ENCODE data around the gene ARHGAP15. TPM values are rescaled to one million over a fixed set of nuclear protein-coding genes. Genes with fewer than 3 reads are reported as not detected.

ARHGAP15 gene
- total RNA-seq, 2 donors from 2014 or later = 12.0 to 23.2 TPM

- intact Hi-C loops (cut with DNase I) = no loop called here
- DNase-seq (ENCODE audit: low spot score) = no peak
Measured at GRCh38 chr2:143417428-143417827, 288.2 kb downstream of the ARHGAP15 start.

DNA sequence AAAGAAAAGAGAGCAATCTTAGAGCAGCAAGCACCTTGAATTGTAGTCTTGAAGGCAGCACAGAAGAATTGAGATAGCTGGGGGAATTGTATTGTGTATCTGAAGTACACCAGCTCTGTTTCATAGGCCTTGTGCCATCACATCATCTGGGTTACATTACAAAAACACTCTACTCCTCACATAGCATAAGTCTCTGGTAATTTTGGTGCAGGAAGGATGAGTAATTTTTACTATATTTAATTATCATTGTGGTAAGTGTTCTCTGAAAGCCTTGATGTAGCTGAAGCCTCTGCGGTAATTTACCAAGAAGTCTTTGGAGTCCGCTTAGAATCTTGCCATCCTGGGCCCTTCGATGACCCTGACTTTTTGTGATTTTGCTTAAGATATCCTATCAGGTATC lies 291.1 kb downstream of the ARHGAP15 start:
- no peak for DNase-seq (ENCODE audit: low spot score)
- intact Hi-C loops (cut with DNase I) = no loop called here

GRCh38 chr2:143422681-143423080 lies 293.5 kb downstream of the ARHGAP15 start:
- intact Hi-C loops (cut with DNase I) = no loop called here
- DNase-seq (ENCODE audit: low spot score) = no peak

GRCh38 chr2:143425896-143426295 lies 296.7 kb downstream of the ARHGAP15 start:
- intact Hi-C loops (cut with DNase I) = no loop called here
- DNase-seq (ENCODE audit: low spot score) = no peak

DNA sequence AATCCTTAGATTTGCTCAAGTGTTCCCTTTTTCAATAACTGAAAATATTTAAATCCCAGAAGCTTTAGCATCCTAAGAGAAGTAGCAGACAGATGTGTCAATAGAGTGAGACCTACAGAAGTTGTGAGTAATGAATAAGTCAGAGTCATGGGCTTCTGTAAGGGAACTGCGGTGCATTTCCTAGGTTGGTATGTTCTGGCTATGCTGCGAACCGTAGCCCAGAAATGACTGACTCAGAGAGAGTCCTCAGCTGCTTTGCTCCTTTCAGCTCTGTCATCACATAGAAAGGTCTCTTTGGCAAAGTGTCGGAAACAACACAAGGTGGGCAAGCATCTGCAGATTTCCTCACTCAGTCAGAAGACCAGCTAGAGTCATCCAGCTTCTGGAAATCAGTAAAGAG lies 297.1 kb downstream of the ARHGAP15 start:
- DNase-seq (ENCODE audit: low spot score) = no peak
- intact Hi-C loops (cut with DNase I) = no loop called here

DNA sequence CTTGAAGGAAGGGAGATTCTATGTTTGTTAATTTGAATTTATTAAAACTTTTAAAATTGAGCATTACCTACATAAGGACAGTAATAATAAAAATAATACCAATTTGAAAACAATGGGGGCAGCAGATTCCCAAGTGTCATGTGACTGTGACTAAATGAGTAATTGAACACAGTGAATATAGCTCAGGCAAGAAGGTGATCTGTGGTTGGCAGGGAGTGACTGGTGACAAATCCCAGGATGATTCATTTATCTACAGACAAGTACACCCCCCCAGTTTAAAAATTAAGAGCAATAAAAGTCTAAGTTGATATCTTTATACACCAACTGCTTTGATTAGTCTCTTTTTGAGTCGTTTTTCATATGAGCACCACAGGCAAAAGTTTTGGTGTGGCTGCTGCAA lies 299.5 kb downstream of the ARHGAP15 start:
- no peak for DNase-seq (ENCODE audit: low spot score)
- intact Hi-C loops (cut with DNase I) = no loop called here

- intact Hi-C loops (cut with DNase I) = no loop called here
- no peak for DNase-seq (ENCODE audit: low spot score)
Measured at GRCh38 chr2:143429932-143430679, 300.9 kb downstream of the ARHGAP15 start.

- intact Hi-C loops (cut with DNase I) = no loop called here
- DNase-seq (ENCODE audit: low spot score) = no peak
Measured at GRCh38 chr2:143431316-143431715, 302.1 kb downstream of the ARHGAP15 start.

- intact Hi-C loops (cut with DNase I) = no loop called here
- DNase-seq (ENCODE audit: low spot score) = no peak
Measured at GRCh38 chr2:143433251-143433650, 304.0 kb downstream of the ARHGAP15 start.

- no peak for DNase-seq (ENCODE audit: low spot score)
- intact Hi-C loops (cut with DNase I) = no loop called here
Measured at GRCh38 chr2:143433840-143434239, 304.6 kb downstream of the ARHGAP15 start.

- intact Hi-C loops (cut with DNase I) = no loop called here
Measured at GRCh38 chr2:143434445-143434844, 305.2 kb downstream of the ARHGAP15 start.

DNA sequence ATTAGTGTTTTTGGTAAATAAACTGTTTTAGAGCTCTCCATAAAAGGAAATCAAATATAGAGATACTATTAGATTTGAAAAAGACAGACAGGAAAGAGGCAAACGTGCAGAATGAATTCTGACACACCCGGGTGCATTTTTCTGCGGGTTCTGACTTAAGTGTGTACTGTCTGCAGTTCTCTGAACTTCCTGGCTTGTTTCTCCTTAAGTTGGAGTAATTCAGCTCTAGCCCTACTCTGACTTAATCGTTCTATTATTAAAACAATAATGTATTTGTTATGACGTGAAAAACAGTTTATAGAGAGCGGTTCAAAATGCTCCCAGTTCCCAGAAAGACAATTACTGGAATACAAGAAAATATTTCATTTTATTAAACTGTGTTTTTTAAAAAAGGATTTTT lies 305.9 kb downstream of the ARHGAP15 start:
- intact Hi-C loops (cut with DNase I) = no loop called here
- no peak for DNase-seq (ENCODE audit: low spot score)

More at GRCh38 chr2:143434445-143434844, 305.2 kb downstream of the ARHGAP15 start:
- no peak for DNase-seq (ENCODE audit: low spot score)

DNA sequence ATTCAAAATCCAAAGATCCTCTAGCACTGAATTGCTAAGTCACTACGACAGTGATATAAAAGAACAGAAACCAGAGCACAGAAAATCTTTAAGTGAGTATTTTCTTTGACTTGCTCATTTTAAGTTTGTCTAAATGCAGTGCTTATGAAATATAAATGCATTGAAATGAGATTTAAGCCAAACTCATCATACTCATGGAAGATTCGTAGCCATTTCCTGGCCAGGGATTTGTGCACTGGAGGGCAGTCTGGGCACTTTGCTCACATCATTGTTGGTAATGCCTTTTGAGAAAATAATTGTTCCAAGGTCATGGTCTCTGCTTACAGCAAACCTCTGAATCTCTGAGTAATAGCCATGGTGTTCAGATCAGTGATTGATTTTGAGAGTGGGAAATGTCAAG lies 307.7 kb downstream of the ARHGAP15 start:
- DNase-seq (ENCODE audit: low spot score) = no peak
- intact Hi-C loops (cut with DNase I) = no loop called here

- no peak for DNase-seq (ENCODE audit: low spot score)
- intact Hi-C loops (cut with DNase I) = no loop called here
Measured at GRCh38 chr2:143440411-143441012, 311.3 kb downstream of the ARHGAP15 start.

- DNase-seq (ENCODE audit: low spot score) = no peak
- intact Hi-C loops (cut with DNase I) = no loop called here
Measured at GRCh38 chr2:143442193-143442592, 313.0 kb downstream of the ARHGAP15 start.

DNA sequence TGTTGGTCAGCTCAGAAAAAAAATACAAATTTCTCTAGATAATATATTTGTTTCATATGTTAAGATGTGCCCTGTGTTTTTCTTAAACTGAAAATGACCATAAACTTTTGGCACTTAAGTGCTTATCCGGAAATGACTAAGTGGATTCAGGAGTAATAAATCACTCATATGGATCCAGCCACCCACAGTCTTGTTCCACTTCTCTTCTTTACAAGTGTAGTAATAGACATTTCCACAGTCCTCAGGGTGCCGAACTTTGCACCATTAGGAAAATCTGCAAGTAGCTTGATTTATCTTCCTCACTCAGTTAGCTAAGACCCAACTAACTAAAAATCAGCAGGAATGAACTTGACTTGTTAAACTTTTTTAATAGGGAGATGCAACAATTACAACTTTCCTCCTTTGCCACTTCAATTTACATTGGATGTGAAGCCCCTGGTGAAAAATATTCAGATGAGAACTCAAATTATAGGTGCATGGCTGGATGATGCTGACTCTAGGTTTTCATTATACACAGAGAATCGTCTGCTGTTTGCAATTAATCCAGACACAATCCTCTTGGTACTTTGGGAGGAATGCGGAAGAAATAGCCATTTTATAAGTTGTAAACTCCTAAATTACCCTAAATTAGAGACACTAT lies 322.5 kb downstream of the ARHGAP15 start:
- DNase-seq (ENCODE audit: low spot score) = no peak
- intact Hi-C loops (cut with DNase I) = no loop called here

DNA sequence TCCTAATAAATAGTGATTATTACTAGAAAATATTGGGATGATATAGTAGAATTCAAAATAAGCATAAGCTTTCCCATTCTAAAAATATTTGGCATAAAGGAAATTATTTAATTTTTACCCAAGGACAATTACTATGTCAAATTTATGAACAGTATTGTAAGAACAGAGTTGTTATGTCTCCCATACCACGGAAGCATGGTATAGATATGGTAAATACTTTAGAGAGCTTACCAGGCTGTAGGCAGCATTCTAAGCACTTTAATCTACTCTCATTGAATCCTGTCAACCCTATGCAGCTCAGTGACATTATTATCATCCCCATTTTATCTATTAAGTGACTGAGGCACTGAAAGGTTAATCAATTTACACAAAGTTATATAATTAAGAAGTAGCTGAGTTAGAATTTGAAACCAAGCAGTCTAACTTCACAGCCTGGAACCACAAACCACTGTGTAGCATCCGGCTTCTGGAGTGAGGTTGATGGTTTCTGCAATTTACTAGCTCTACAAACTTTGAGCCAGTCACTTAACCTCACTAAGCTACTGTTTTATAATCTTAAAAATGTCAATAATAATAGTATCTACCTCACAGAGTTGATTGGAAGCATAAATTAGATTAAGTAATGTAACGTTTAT lies 323.7 kb downstream of the ARHGAP15 start:
- intact Hi-C loops (cut with DNase I) = no loop called here
- no peak for DNase-seq (ENCODE audit: low spot score)

DNA sequence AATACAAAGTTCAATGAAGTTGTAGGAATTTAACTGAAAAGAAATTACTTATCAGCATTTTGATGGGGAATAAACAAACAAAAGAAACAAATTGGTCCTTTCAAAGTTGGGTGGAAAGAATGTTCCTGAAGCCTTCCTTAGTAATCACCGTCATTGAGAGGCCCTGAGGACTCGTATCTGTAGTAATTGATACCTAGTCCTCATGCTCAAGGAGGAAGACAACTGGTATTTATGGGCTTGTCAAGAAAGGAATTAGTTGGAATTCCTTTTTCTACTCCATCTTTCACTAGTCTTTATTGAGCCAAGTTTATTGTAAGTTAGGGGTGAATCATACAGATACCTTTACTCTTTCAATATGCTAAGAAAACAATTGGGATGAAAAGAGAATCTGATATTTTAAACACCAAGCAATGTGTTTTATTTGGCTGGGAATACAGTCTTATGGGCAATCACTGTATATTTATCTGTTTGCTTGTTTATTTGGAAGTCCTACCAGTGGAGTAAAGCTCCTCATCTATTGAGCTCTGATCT lies 324.8 kb downstream of the ARHGAP15 start:
- DNase-seq (ENCODE audit: low spot score) = no peak
- intact Hi-C loops (cut with DNase I) = no loop called here

GRCh38 chr2:143455317-143455716 lies 326.1 kb downstream of the ARHGAP15 start:
- intact Hi-C loops (cut with DNase I) = no loop called here
- DNase-seq (ENCODE audit: low spot score) = no peak

All from posterior vena cava (tissue), 2 donors.